ENCODE data around the gene SORCS2.

DNA sequence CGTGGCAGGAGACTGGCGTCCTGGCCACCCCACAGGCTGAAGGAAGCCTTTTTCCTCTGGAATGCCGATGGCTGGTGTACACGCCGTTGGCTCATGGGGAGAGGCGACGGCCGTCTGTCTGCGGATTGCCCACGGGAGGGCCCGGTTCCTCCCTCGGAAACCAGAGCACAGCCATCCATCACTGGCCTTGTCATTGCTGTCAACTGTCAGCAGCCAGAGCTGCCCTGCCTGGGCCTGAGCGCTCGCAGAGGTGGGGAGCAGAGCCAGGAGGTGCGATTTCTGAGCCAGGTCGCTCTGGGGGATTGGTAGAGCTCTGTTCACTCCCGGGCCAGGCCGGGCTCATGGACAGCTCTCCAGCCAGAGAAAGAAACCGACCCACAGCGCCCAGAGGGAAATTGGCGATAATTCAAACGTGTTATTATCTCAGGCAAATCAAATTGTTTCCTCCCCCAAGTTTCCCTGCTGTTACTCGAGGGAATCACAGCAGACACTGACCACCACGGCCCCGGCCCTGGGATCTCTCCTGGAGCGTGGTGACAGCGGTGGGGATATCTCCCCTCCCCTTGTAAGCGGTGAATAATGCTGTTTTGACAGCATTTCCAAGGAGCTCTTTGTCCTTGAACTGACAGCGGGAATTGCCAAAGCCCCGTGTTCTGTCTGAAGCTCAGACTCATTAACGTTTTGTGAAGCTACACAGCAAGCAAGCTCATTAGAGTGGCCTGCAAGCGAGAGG, 463.3 kb downstream of the SORCS2 start:
- TF ChIP-seq, protein P1, sequence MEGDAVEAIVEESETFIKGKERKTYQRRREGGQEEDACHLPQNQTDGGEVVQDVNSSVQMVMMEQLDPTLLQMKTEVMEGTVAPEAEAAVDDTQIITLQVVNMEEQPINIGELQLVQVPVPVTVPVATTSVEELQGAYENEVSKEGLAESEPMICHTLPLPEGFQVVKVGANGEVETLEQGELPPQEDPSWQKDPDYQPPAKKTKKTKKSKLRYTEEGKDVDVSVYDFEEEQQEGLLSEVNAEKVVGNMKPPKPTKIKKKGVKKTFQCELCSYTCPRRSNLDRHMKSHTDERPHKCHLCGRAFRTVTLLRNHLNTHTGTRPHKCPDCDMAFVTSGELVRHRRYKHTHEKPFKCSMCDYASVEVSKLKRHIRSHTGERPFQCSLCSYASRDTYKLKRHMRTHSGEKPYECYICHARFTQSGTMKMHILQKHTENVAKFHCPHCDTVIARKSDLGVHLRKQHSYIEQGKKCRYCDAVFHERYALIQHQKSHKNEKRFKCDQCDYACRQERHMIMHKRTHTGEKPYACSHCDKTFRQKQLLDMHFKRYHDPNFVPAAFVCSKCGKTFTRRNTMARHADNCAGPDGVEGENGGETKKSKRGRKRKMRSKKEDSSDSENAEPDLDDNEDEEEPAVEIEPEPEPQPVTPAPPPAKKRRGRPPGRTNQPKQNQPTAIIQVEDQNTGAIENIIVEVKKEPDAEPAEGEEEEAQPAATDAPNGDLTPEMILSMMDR (IDR thresholded peaks at IDR 0.05; ENCODE audit: insufficient read depth, low read depth, low read length), result no peak
- no peak for TF ChIP-seq EZH2 (IDR thresholded peaks at IDR 0.05; ENCODE audit: insufficient read depth, low read length)

Measured in astrocyte (in vitro differentiated cells and primary cell).